Breast epithelium (tissue), 4 donors: ENCODE results near the gene LTBP2. TPM values are rescaled to one million over a fixed set of nuclear protein-coding genes. Genes with fewer than 3 reads are reported as not detected.
A peak's percentile ranks its signal among the peaks of the same experiment; 100 is the strongest.

Source experiments
- DNase-seq, 2 donors: peaks; one replicate each; pipeline ENCODE4 v3.0.0-alpha.2; 2019; ENCODE audit warnings: low spot score in 2 of 2
- H3K27ac ChIP-seq, 2 donors: fragments of 200-600 bp; sonication (generic) in 1 of 2; one replicate each; pipeline ENCODE4 v1.5.1; 2016 to 2019; ENCODE audit warnings: mild to moderate bottlenecking in 1 of 2
- H3K27me3 ChIP-seq, 2 donors: fragments of 200-600 bp; sonication (generic) in 1 of 2; one replicate each; pipeline versions ENCODE4 v1.5.1 to v1.6.0; 2017 to 2019; ENCODE audit warnings: control low read depth in 1 of 2, mild to moderate bottlenecking in 1 of 2
- H3K36me3 ChIP-seq: fragments of 200-600 bp; one replicate; pipeline ENCODE4 v1.5.1; 2019
- H3K4me1 ChIP-seq, 2 donors: fragments of 200-600 bp; sonication (generic); one replicate each; pipeline ENCODE4 v1.5.1; 2016 to 2019; ENCODE audit warnings: control low read depth in 1 of 2
- H3K4me3 ChIP-seq, 3 donors: fragments of 200-600 bp; sonication (generic); 1 replicate in 2 of 3; 2 replicates in 1 of 3; pipeline ENCODE4 v1.5.1; 2016 to 2019; ENCODE audit warnings: mild to moderate bottlenecking in 3 of 3, moderate library complexity in 2 of 3
- H3K9me3 ChIP-seq, 2 donors: fragments of 200-600 bp; sonication (generic) in 1 of 2; one replicate each; pipeline ENCODE4 v1.5.1; 2016 to 2019; ENCODE audit warnings: control low read depth in 1 of 2
- CTCF ChIP-seq, 3 donors: fragments of 450-650 bp; IDR thresholded peaks; one replicate each; pipeline ENCODE4 v1.5.1; 2016 to 2017; ENCODE audit warnings: antibody characterized with exemption in 3 of 3, mild to moderate bottlenecking in 3 of 3, moderate library complexity in 3 of 3
- POLR2A ChIP-seq: fragments of 450-650 bp; IDR thresholded peaks from one replicate; pipeline ENCODE4 v1.6.1; 2016; ENCODE audit warnings: antibody characterized with exemption, mild to moderate bottlenecking, moderate library complexity
- POLR2AphosphoS5 ChIP-seq, 3 donors: sonication (generic); formaldehyde crosslinking; IDR thresholded peaks; one replicate each; pipeline ENCODE4 v1.6.1; 2017; ENCODE audit warnings: antibody characterized with exemption in 3 of 3
- intact Hi-C: fragments of 100-400 bp; cut with DNase I; formaldehyde crosslinking; loops from one replicate; pipeline ENCODE4 v1.15.1; 2023; ENCODE audit warnings: low total_unique reads
- total RNA-seq, 3 donors: library from RNA; depleted of rRNA; stranded (reverse); fragments of >200 nt; gene quantifications; one replicate each; pipeline ENCODE4 v1.1.0, GENCODE V29; 2016

Gene LTBP2
- total RNA-seq, 3 donors from 2014 or later: 34.7 to 91.1 (median 79.0) TPM

DNA sequence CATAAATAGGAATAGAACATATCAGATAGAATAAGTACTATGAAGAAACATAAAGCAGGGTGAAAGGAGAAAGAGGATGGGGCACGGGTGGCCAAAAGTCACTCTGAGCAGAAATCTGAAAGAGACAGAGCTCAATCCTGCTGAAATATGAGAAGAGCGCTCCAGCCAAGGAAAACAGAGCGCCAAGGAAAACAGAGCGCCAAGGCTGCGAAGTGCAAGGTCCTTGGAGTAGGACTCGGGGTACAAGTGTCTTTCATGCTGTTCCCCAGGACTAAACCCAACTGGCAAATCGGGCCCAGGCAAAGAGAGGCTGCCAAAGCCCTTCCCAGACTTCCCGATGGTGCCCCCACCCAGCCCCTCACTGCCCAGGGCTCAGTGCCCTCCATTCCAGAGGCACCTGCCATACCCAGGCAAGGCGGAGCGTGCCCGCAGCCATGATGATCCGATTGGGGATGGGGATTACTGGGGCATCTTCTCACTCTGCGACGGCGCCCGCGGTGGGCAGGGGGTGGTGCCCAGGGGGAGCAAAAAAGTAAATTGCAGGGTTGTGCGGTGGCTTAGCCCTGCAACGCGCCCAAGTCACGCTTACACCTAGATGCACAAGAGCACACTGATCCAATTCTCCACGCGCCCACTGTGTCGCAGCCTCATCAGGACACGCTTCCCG is 1.7 kb downstream of the LTBP2 start:
- intact Hi-C loops: no loop called here
- peak overlapping the region; percentile 70 to 83 (median 79) for H3K4me3 ChIP-seq
- no peaks in the 10 kb centered on the region for H3K9me3 ChIP-seq
- TF ChIP-seq POLR2AphosphoS5 (IDR thresholded peaks at IDR 0.05) (no peak), POLR2A (no peak), CTCF (IDR thresholded peaks at IDR 0.05) (no peak)
- no peaks in the 10 kb centered on the region for H3K27me3 ChIP-seq
- H3K27ac ChIP-seq: peak overlapping the region in 1 of 2 donors; percentile 56
- no peaks in the 10 kb centered on the region for H3K36me3 ChIP-seq
- DNase-seq: no peak
- H3K4me1 ChIP-seq: no peaks in the 10 kb centered on the region

- intact Hi-C loops: no loop called here
- Histone ChIP-seq H3K4me1 (no peaks in the 10 kb centered on the region), H3K27ac (no peak overlapping the region), H3K27me3 (no peaks in the 10 kb centered on the region), H3K9me3 (no peaks in the 10 kb centered on the region), H3K36me3 (no peaks in the 10 kb centered on the region), H3K4me3 (peak overlapping the region; percentile 70 to 83 (median 79))
- no peak for TF ChIP-seq POLR2AphosphoS5 (IDR thresholded peaks at IDR 0.05)
- DNase-seq: no peak
Observed at GRCh38 chr14:74609721-74610120, 2.3 kb downstream of the LTBP2 start.

DNA sequence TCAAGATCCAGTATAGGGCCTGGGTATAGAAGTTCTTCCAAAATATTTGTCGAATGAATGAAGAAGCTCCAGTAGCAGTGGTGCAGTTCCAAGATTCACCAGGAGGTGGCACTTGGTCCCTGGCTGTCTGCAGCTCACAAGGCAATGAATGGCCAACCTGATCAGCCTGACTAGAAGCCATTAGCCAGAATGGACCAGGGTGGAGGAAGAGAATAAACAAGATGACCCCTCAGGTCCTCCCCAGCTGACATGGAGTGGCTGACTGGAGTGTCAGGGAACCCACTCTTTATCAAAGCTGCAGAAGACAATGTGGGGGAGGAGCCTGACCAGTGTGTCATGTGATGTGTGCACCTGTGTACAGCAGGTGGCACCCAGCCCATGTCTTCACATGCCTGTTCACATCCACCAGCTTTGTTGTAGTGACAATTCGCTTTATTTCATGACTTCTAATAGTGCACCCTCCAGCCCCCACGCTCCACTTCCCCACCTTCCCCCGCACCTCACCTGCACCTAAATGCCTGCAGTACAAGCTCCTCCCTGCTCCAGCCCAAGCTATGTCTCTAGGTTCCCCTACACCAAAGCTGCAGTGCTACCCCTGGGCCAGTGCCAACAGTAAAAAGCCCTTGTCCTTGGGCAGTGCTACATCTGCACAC is 3.0 kb downstream of the LTBP2 start:
- H3K27ac ChIP-seq: no peak overlapping the region
- TF ChIP-seq CTCF (IDR thresholded peaks at IDR 0.05) (peak; percentile 94 to 97 (median 95)), POLR2A (no peak)
- no peaks in the 10 kb centered on the region for H3K4me1 ChIP-seq
- peak; percentile 85 to 89 for DNase-seq
- H3K9me3 ChIP-seq: no peaks in the 10 kb centered on the region
- H3K36me3 ChIP-seq: no peaks in the 10 kb centered on the region
- intact Hi-C loops: no loop called here
- peak overlapping the region; percentile 70 to 83 (median 79) for H3K4me3 ChIP-seq
- no peaks in the 10 kb centered on the region for H3K27me3 ChIP-seq

DNA sequence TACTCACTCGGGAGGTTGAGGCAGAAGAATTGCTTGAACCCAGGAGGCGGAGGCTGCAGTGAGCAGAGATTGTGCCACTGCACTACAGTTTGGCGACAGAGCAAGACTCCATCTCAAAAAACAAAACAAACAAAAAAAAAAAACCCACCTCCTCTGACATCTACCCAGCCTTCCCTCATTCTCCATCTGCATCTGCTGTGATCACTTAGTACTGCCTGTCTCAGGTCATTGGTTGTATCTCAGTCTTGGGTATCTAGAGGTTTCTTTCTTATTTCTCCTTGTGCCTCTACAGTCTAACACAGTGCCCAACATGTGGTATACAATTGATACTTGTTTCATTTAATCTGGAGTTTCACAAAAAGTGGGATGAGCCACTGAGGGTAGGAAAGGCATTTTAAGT is 5.3 kb downstream of the LTBP2 start:
- no peaks in the 10 kb centered on the region for H3K36me3 ChIP-seq
- intact Hi-C loops: no loop called here
- H3K4me3 ChIP-seq: peak overlapping the region in 1 of 3 donors; percentile 2
- H3K9me3 ChIP-seq: no peaks in the 10 kb centered on the region
- H3K4me1 ChIP-seq: no peaks in the 10 kb centered on the region
- no peaks in the 10 kb centered on the region for H3K27me3 ChIP-seq
- DNase-seq: no peak
- TF ChIP-seq POLR2A (no peak), POLR2AphosphoS5 (IDR thresholded peaks at IDR 0.05) (no peak), CTCF (IDR thresholded peaks at IDR 0.05) (no peak)
- H3K27ac ChIP-seq: no peak overlapping the region

- Histone ChIP-seq H3K9me3 (no peaks in the 10 kb centered on the region), H3K27me3 (no peaks in the 10 kb centered on the region), H3K36me3 (no peaks in the 10 kb centered on the region), H3K4me3 (peak overlapping the region in 2 of 3 donors; percentile 2 to 12), H3K27ac (peak overlapping the region in 1 of 2 donors; percentile 74), H3K4me1 (no peaks in the 10 kb centered on the region)
- no peak for DNase-seq
- intact Hi-C loops: loop anchor here (1.0 kb wide), 1 partner anchor 33 kb away; no protein-coding TSS in a partner anchor
- TF ChIP-seq CTCF (IDR thresholded peaks at IDR 0.05): no peak
- TF ChIP-seq POLR2A: no peak
- no peak for TF ChIP-seq POLR2AphosphoS5 (IDR thresholded peaks at IDR 0.05)
Observed at GRCh38 chr14:74605531-74606223, 6.4 kb downstream of the LTBP2 start.
